GM23338 (cell line): ENCODE measurements around the gene GDA. TPM values are rescaled to one million over a fixed set of nuclear protein-coding genes. Genes with fewer than 3 reads are reported as not detected.

Experiments
- ATAC-seq: fragments of 200-7000 bp; cut with Tn5 transposase; 3 replicates; pipeline ENCODE4 v1.9.1; 2020
- DNase-seq: peaks from one replicate; pipeline ENCODE4 v3.0.0-alpha.2; 2015; ENCODE audit warnings: low spot score
- H2AFZ ChIP-seq: fragments of 200-600 bp; sonication (generic); 2 replicates; pipeline ENCODE4 v1.8.0; 2016; ENCODE audit warnings: antibody characterized with exemption, mild to moderate bottlenecking, moderate library complexity
- H3F3A ChIP-seq: fragments of 200-600 bp; sonication (generic); replicated peaks from 2 replicates; pipeline ENCODE4 v1.8.0; 2017; ENCODE audit warnings: antibody characterized with exemption, mixed run types, low read depth
- H3K27ac ChIP-seq: fragments of 200-600 bp; sonication (generic); 2 replicates; pipeline ENCODE4 v1.6.1; 2016; ENCODE audit warnings: low read depth
- H3K27me3 ChIP-seq: fragments of 200-600 bp; sonication (generic); 2 replicates; pipeline ENCODE4 v1.8.0; 2016; ENCODE audit warnings: mild to moderate bottlenecking, mixed run types, moderate library complexity; ENCODE audit not compliant: insufficient read depth
- H3K36me3 ChIP-seq: fragments of 200-600 bp; sonication (generic); 2 replicates; pipeline ENCODE4 v1.8.0; 2016; ENCODE audit warnings: mild to moderate bottlenecking; ENCODE audit not compliant: insufficient read depth
- H3K4me1 ChIP-seq: fragments of 200-600 bp; sonication (generic); 2 replicates; pipeline ENCODE4 v1.8.0; 2016; ENCODE audit warnings: mild to moderate bottlenecking, moderate library complexity; ENCODE audit not compliant: insufficient read depth
- H3K4me2 ChIP-seq: fragments of 200-600 bp; sonication (generic); 2 replicates; pipeline ENCODE4 v1.7.1; 2017; ENCODE audit warnings: mixed run types
- H3K4me3 ChIP-seq: fragments of 200-600 bp; sonication (generic); 2 replicates; pipeline ENCODE4 v1.6.1; 2016; ENCODE audit warnings: mixed run types
- H3K79me2 ChIP-seq: fragments of 200-600 bp; sonication (generic); replicated peaks from 2 replicates; pipeline ENCODE4 v1.8.0; 2017; ENCODE audit warnings: mild to moderate bottlenecking; ENCODE audit not compliant: insufficient read depth
- H3K9me2 ChIP-seq: fragments of 200-600 bp; sonication (generic); 2 replicates; pipeline ENCODE4 v1.8.0; 2017; ENCODE audit not compliant: insufficient read depth
- H4K20me1 ChIP-seq: fragments of 200-600 bp; sonication (generic); replicated peaks from 2 replicates; pipeline ENCODE4 v1.8.0; 2017; ENCODE audit warnings: mild to moderate bottlenecking; ENCODE audit not compliant: insufficient read depth
- H3K27ac Mint-ChIP-seq: 2 replicates; pipeline ENCODE4 v1.8.0; 2020; ENCODE audit warnings: inconsistent platforms, mild to moderate bottlenecking, moderate library complexity, mixed read lengths
- H3K27me3 Mint-ChIP-seq: 3 replicates; pipeline ENCODE4 v1.8.0; 2022; ENCODE audit warnings: low read depth, mild to moderate bottlenecking, moderate library complexity, mixed read lengths, inconsistent platforms; ENCODE audit not compliant: insufficient read depth, poor library complexity
- H3K36me3 Mint-ChIP-seq: 3 replicates; pipeline ENCODE4 v1.8.0; 2021; ENCODE audit warnings: low read depth, mild to moderate bottlenecking, inconsistent platforms, moderate library complexity, mixed read lengths
- H3K4me1 Mint-ChIP-seq: 3 replicates; pipeline ENCODE4 v1.8.0; 2020; ENCODE audit warnings: mild to moderate bottlenecking, inconsistent platforms, mixed read lengths
- H3K4me3 Mint-ChIP-seq: 3 replicates; pipeline ENCODE4 v1.8.0; 2021; ENCODE audit warnings: moderate library complexity, mild to moderate bottlenecking, inconsistent platforms, mixed read lengths
- H3K9me3 Mint-ChIP-seq: 3 replicates; pipeline ENCODE4 v1.8.0; 2020; ENCODE audit warnings: moderate library complexity, mild to moderate bottlenecking, inconsistent platforms, mixed read lengths
- CREB1 ChIP-seq: fragments of 250-450 bp; sonication (Bioruptor Pico); IDR thresholded peaks from 2 replicates; pipeline ENCODE4 v1.5.0; 2020; ENCODE audit warnings: low read depth, mild to moderate bottlenecking, moderate library complexity
- ETS1 ChIP-seq: IDR thresholded peaks from 2 replicates; pipeline ENCODE4 v1.6.1; 2016; ENCODE audit warnings: antibody characterized with exemption
- EZH2 ChIP-seq: fragments of 200-600 bp; sonication (generic); IDR thresholded peaks from one replicate; pipeline ENCODE4 v1.8.0; 2017; ENCODE audit warnings: antibody characterized with exemption, mild to moderate bottlenecking, low read depth; ENCODE audit not compliant: unreplicated experiment
- EZH2phosphoT487 ChIP-seq: fragments of 200-600 bp; sonication (generic); IDR thresholded peaks from one replicate; pipeline ENCODE4 v1.8.1; 2018; ENCODE audit warnings: antibody characterized with exemption; ENCODE audit not compliant: unreplicated experiment
- JUNB ChIP-seq: IDR thresholded peaks from one replicate; pipeline ENCODE4 v1.6.1; 2016; ENCODE audit warnings: antibody characterized with exemption; ENCODE audit not compliant: unreplicated experiment
- STAT1 ChIP-seq: IDR thresholded peaks from one replicate; pipeline ENCODE4 v1.6.1; 2016; ENCODE audit warnings: antibody characterized with exemption; ENCODE audit not compliant: unreplicated experiment
- ZNF462 ChIP-seq: fragments of 250-450 bp; sonication (Bioruptor Pico); IDR thresholded peaks from 2 replicates; pipeline ENCODE4 v1.5.0; 2020; ENCODE audit warnings: mild to moderate bottlenecking, moderate library complexity
- polyA plus RNA-seq: library from polyadenylated mRNA; unstranded; fragments of >200 nt; fragmentation: Nextera tagmentation; extraction: Ambion mirVana; gene quantifications from 2 replicates; pipeline ENCODE4 v1.2.1, GENCODE V29; 2016
- total RNA-seq: library from RNA; depleted of rRNA; stranded (reverse); fragments of >200 nt; shearing (Covaris generic); gene quantifications from 2 replicates; pipeline ENCODE4 v1.2.3, GENCODE V29; 2014

The GDA gene
- total and polyA plus RNA-seq, 2 experiments from 2014 or later: 4.0 to 5.8 TPM

GRCh38 chr9:72247549-72247948 lies 98.3 kb downstream of the GDA start (continued):
- TF ChIP-seq ZNF462 (no peak), CREB1 (CRISPR knock-in tag) (no peak), EZH2 (no peak)

- H3K27ac Mint-ChIP-seq: no peak overlapping the region
- no peaks in the 10 kb centered on the region; the same call in 1 of the 2 replicates for H4K20me1 ChIP-seq
- H3K27me3 Mint-ChIP-seq: no peaks in the 10 kb centered on the region
- H3K27ac ChIP-seq: no peak overlapping the region
- no peak overlapping the region for H3K4me3 Mint-ChIP-seq
- no peaks in the 10 kb centered on the region for H3K79me2 ChIP-seq
- H3K9me3 Mint-ChIP-seq: no peaks in the 10 kb centered on the region
- H3K9me2 ChIP-seq: no peaks in the 10 kb centered on the region
- no peak overlapping the region for H2AFZ ChIP-seq
- H3K36me3 ChIP-seq: 0 out of 2 replicates have a peak, but pooled peaks cover 5% of the 10 kb centered on the region
- no peak overlapping the region for H3K4me3 ChIP-seq
- no peaks in the 10 kb centered on the region for H3K27me3 ChIP-seq
- H3K4me1 Mint-ChIP-seq: peaks cover 6% of the 10 kb centered on the region; the same call in 2 of the 3 replicates
- no peak for ATAC-seq
- H3F3A ChIP-seq: no peaks in the 10 kb centered on the region
- DNase-seq: no peak
- no peaks in the 10 kb centered on the region for H3K36me3 Mint-ChIP-seq
- H3K4me1 ChIP-seq: no peaks in the 10 kb centered on the region
- H3K4me2 ChIP-seq: no peak overlapping the region
- TF ChIP-seq EZH2phosphoT487 (no peak), ZNF462 (no peak), ETS1 (no peak), STAT1 (no peak), JUNB (no peak)
Observed at GRCh38 chr9:72251589-72251988, 102.3 kb downstream of the GDA start.
